Vagina (tissue), 2 donors: ENCODE results near the gene RND2. TPM values are rescaled to one million over a fixed set of nuclear protein-coding genes. Genes with fewer than 3 reads are reported as not detected.
"Not testable (repeated sequence)": the region's sequence is repeated elsewhere in the genome, so short reads cannot be mapped to it uniquely, and the experiment has no call there.

ENCODE experiments used
- DNase-seq, 2 donors: peaks; one replicate each; pipeline ENCODE4 v3.0.0-alpha.2; 2017; ENCODE audit errors: extremely low spot score in 2 of 2
- H3K27ac ChIP-seq: fragments of 200-600 bp; sonication (generic); one replicate; pipeline ENCODE4 v1.5.1; 2019
- H3K27me3 ChIP-seq: fragments of 200-600 bp; sonication (generic); one replicate; pipeline ENCODE4 v1.5.1; 2019
- H3K36me3 ChIP-seq, 2 donors: fragments of 200-600 bp; sonication (generic); one replicate each; pipeline ENCODE4 v1.5.1; 2017 to 2019
- H3K4me1 ChIP-seq: fragments of 200-600 bp; sonication (generic); one replicate; pipeline ENCODE4 v1.5.1; 2019
- H3K4me3 ChIP-seq, 2 donors: fragments of 200-600 bp; sonication (generic); 1 replicate in 1 of 2; 2 replicates in 1 of 2; pipeline ENCODE4 v1.5.1; 2016 to 2019
- H3K9me3 ChIP-seq: fragments of 200-600 bp; sonication (generic); one replicate; pipeline ENCODE4 v1.5.1; 2019
- POLR2A ChIP-seq, 2 donors: fragments of 450-650 bp; IDR thresholded peaks; one replicate each; pipeline ENCODE4 v1.6.1; 2017; ENCODE audit warnings: antibody characterized with exemption in 2 of 2, mild to moderate bottlenecking in 2 of 2, moderate library complexity in 2 of 2
- POLR2AphosphoS5 ChIP-seq, 2 donors: sonication (generic); formaldehyde crosslinking; IDR thresholded peaks; one replicate each; pipeline ENCODE4 v1.9.0; 2017; ENCODE audit warnings: antibody characterized with exemption in 2 of 2, mild to moderate bottlenecking in 2 of 2, low read depth in 1 of 2; ENCODE audit not compliant: insufficient read depth in 1 of 2
- intact Hi-C: fragments of 100-400 bp; cut with DNase I; formaldehyde crosslinking; loops from one replicate; pipeline ENCODE4 v1.15.1; 2023
- total RNA-seq: library from RNA; depleted of rRNA; stranded (reverse); fragments of >200 nt; gene quantifications from one replicate; pipeline ENCODE4 v1.2.3, GENCODE V29; 2016
- TF ChIP-seq, protein P1 (sequence below), 3 experiments: fragments of 450-650 bp in 2 of 3; fragments of 200-600 bp in 1 of 3; sonication (generic) in 1 of 3; IDR thresholded peaks; one replicate each; pipeline ENCODE4 v1.5.1; 2017 to 2019; ENCODE audit warnings: antibody characterized with exemption in 3 of 3, mild to moderate bottlenecking in 2 of 3, moderate library complexity in 2 of 3

RND2 gene
- total RNA-seq, 1 donor from 2014 or later, result 1.5 TPM

DNA sequence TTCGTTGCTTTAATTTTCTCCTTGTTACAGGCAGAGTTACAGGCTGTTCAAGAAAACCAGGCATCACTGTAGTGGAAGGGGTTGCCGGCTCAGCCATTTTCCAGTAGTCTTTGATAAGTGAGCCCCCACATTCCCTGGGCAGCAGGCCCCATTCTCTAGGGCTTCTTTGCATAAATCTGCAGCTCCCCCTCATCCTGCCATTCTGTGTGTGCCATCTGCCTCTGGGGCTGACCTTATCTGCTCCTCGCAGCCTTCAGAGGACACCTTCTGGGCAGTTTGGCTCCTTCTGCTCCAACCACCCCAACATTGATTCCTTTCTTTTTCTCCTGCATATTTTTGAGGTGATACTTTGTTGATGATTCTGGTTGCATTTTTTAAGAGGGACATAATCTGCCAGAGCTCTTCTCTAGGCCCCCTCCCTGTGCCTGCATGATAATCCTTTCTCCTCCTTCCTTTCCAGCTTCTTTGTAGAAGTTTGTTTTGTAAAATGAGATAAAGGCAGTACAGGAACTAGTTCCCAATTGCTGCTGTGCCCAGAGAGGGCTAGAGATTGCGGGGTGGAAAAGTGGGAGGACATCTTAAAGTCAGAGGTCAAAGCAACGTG, 17.1 kb downstream of the RND2 start:
- Histone ChIP-seq H3K9me3 (no peaks in the 10 kb centered on the region), H3K27ac (no peak overlapping the region), H3K4me1 (no peaks in the 10 kb centered on the region), H3K27me3 (no peaks in the 10 kb centered on the region), H3K4me3 (no peak overlapping the region), H3K36me3 (no peaks in the 10 kb centered on the region)
- no peak for TF ChIP-seq POLR2AphosphoS5 (IDR thresholded peaks at IDR 0.05; ENCODE audit: insufficient read depth in 1 of 2, low read depth in 1 of 2)
- no peak for TF ChIP-seq POLR2A (IDR thresholded peaks at IDR 0.05)
- TF ChIP-seq, protein P1, sequence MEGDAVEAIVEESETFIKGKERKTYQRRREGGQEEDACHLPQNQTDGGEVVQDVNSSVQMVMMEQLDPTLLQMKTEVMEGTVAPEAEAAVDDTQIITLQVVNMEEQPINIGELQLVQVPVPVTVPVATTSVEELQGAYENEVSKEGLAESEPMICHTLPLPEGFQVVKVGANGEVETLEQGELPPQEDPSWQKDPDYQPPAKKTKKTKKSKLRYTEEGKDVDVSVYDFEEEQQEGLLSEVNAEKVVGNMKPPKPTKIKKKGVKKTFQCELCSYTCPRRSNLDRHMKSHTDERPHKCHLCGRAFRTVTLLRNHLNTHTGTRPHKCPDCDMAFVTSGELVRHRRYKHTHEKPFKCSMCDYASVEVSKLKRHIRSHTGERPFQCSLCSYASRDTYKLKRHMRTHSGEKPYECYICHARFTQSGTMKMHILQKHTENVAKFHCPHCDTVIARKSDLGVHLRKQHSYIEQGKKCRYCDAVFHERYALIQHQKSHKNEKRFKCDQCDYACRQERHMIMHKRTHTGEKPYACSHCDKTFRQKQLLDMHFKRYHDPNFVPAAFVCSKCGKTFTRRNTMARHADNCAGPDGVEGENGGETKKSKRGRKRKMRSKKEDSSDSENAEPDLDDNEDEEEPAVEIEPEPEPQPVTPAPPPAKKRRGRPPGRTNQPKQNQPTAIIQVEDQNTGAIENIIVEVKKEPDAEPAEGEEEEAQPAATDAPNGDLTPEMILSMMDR (IDR thresholded peaks at IDR 0.05), result no peak
- no peak for DNase-seq
- intact Hi-C loops, result no loop called here

DNA sequence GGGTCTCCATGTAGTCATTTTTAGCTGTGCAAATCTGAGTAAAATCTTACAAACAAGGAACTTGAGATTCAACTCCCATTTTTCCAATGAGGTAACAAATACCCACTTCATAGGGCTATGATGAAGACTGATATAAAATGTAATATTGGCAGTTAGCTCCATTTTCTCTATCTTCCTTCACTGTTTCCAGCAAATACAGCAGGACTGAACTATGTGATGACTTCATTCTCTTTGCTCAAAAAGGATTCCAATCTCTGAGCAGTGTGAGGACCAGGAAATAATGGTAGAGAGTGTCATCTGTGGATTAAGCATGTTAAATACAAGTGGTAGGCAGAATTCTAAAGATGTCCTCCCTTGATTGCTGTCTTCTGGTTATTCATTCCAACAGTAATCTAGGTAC, 18.3 kb downstream of the RND2 start:
- H3K4me1 ChIP-seq, result no peaks in the 10 kb centered on the region
- no peaks in the 10 kb centered on the region for H3K9me3 ChIP-seq
- TF ChIP-seq, protein P1 (IDR thresholded peaks at IDR 0.05), result no peak
- TF ChIP-seq POLR2A (IDR thresholded peaks at IDR 0.05) (no peak), POLR2AphosphoS5 (IDR thresholded peaks at IDR 0.05; ENCODE audit: insufficient read depth in 1 of 2, low read depth in 1 of 2) (no peak)
- no peaks in the 10 kb centered on the region for H3K36me3 ChIP-seq
- H3K4me3 ChIP-seq, result no peak overlapping the region
- no peak overlapping the region for H3K27ac ChIP-seq
- DNase-seq, result no peak
- intact Hi-C loops, result no loop called here
- no peaks in the 10 kb centered on the region for H3K27me3 ChIP-seq

DNA sequence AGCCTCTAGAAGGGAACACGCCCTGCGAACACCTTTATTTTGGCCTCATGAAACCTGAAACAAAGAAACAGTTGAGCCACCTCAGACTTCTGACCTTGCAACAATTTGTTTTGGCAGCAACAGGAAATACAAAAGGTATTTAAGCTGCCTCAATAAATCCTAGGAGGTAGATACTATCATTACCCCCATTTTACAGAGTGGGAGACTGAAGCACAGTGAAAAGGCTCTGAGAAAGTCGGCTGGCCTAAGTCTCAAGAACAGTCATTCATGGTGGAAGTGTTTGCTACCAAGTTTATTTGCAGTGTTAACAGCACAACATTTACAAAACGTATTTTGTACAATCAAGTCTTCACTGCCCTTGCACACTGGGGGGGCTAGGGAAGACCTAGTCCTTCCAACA, 19.0 kb downstream of the RND2 start:
- TF ChIP-seq, protein P1 (IDR thresholded peaks at IDR 0.05), result no peak
- TF ChIP-seq POLR2AphosphoS5 (IDR thresholded peaks at IDR 0.05; ENCODE audit: insufficient read depth in 1 of 2, low read depth in 1 of 2), result no peak
- no peak for TF ChIP-seq POLR2A (IDR thresholded peaks at IDR 0.05)

DNA sequence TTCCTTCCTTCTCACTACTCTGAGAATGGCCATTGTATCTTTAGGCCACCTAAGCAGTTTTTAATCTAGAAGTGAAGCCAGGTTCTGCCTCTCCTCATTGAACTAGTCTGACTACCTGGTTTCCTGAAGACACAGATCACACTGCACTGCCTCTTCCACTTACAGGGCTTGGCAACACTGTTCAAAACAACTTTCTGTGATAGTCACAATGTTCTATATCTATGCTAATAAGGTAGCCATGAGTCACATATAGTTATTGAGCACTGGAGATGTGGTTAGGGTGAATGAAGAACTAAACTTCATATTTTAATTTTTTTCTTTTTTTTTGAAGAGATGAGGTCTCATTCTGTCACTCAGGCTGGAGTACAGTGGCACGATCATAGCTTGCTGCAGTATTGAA, 26.9 kb downstream of the RND2 start:
- Histone ChIP-seq H3K27me3 (no peaks in the 10 kb centered on the region), H3K27ac (no peak overlapping the region), H3K36me3 (no peaks in the 10 kb centered on the region), H3K4me3 (no peak overlapping the region), H3K4me1 (no peaks in the 10 kb centered on the region), H3K9me3 (no peaks in the 10 kb centered on the region)
- DNase-seq, result no peak
- no peak for TF ChIP-seq POLR2AphosphoS5 (IDR thresholded peaks at IDR 0.05; ENCODE audit: insufficient read depth in 1 of 2, low read depth in 1 of 2)
- TF ChIP-seq, protein P1 (IDR thresholded peaks at IDR 0.05), result no peak
- TF ChIP-seq POLR2A (IDR thresholded peaks at IDR 0.05), result no peak
- intact Hi-C loops, result no loop called here

More for the DNA sequence above, 19.0 kb downstream of the RND2 start:
- Histone ChIP-seq H3K4me1 (no peaks in the 10 kb centered on the region), H3K36me3 (no peaks in the 10 kb centered on the region), H3K27ac (no peak overlapping the region), H3K9me3 (no peaks in the 10 kb centered on the region), H3K4me3 (no peak overlapping the region), H3K27me3 (no peaks in the 10 kb centered on the region)
- no peak for DNase-seq
- intact Hi-C loops, result no loop called here

DNA sequence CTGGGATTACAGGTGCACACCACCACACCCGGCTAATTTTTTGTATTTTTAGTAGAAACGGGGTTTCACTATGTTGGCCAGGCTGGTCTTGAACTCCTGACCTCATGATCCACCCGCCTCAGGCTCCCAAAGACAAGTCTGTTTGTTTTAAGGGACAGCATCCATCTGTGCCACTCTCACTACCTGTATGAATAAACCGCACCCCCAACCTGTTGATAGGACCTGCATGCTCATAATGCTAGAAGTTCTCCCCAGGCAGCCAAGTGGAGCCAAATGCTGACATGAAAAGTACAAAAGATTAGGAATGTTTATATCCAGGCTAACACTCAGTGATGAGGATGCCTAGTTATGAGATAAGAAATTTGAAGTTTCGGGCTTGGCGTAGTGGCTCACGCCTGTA, 28.0 kb downstream of the RND2 start:
- DNase-seq, H3K27me3 ChIP-seq, H3K4me3 ChIP-seq, H3K9me3 ChIP-seq, intact Hi-C loops, H3K36me3 ChIP-seq, H3K27ac ChIP-seq, H3K4me1 ChIP-seq: not testable (repeated sequence)
